HAP-1 (cell line): ENCODE results near the gene SERPING1.
A peak's percentile ranks its signal among the peaks of the same experiment; 100 is the strongest.

Experiments
- DNase-seq, 2 experiments: peaks; one replicate each; pipeline ENCODE4 v3.0.0-alpha.2; 2016 to 2020; ENCODE audit warnings: low spot score in 2 of 2
- H3K27me3 ChIP-seq: fragments of 250-450 bp; sonication (Bioruptor Pico); 2 replicates; pipeline ENCODE4 v1.5.1; 2020; ENCODE audit warnings: low read depth, mild to moderate bottlenecking, moderate library complexity
- H3K36me3 ChIP-seq: fragments of 250-450 bp; sonication (Bioruptor Pico); replicated peaks from 2 replicates; pipeline ENCODE4 v1.5.1; 2020; ENCODE audit warnings: mild to moderate bottlenecking
- H3K4me1 ChIP-seq: fragments of 250-450 bp; sonication (Bioruptor Pico); 2 replicates; pipeline ENCODE4 v1.5.1; 2020; ENCODE audit warnings: mild to moderate bottlenecking
- H3K4me3 ChIP-seq: fragments of 250-450 bp; sonication (Bioruptor Pico); 2 replicates; pipeline ENCODE4 v1.5.1; 2020; ENCODE audit warnings: mild to moderate bottlenecking, moderate library complexity
- H3K9me3 ChIP-seq: fragments of 250-450 bp; sonication (Bioruptor Pico); 2 replicates; pipeline ENCODE4 v1.5.1; 2020; ENCODE audit warnings: mild to moderate bottlenecking, moderate library complexity
- in situ Hi-C: fragments of 300-500 bp; cut with MboI; formaldehyde crosslinking; loops from 3 replicates; pipeline ENCODE4 v1.14.3; 2020; ENCODE audit warnings: low sequenced_read_pairs, inconsistent platforms, mixed read lengths

SERPING1 gene

GRCh38 chr11:57657194-57658022 lies 59.9 kb downstream of the SERPING1 start, which contains the start of gene CLP1:
Gene CLP1 (plus strand): TSS chr11:57657762. CDS start chr11:57659477, 1,715 bp downstream.
- H3K9me3 ChIP-seq = no peaks in the 10 kb centered on the region
- H3K4me1 ChIP-seq = peaks cover 14% of the 10 kb centered on the region
- in situ Hi-C loops = no loop called here
- no peaks in the 10 kb centered on the region for H3K27me3 ChIP-seq
- peak; percentile 97 to 99 for DNase-seq
- H3K4me3 ChIP-seq = peak within 1 kb of the TSS; percentile 57
- H3K36me3 ChIP-seq = peaks cover 22% of the 10 kb centered on the region

DNA sequence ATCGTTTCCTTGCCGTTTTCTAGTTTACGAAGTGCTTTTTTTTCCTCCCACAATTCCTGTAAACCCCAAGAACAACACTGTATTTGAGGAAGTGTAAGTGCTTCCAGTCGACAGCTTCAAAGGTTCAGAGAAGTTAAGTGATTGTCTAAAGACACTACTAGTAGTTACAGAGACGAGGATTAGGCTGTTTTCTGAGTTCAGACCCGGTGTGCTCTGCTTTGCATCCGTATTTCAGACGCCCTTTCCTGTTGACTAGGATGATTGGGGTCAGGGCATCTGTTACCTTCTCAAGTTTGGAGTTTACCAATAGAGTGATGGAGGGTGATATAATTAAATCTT lies 60.5 kb downstream of the SERPING1 start:
- in situ Hi-C loops = no loop called here

DNA sequence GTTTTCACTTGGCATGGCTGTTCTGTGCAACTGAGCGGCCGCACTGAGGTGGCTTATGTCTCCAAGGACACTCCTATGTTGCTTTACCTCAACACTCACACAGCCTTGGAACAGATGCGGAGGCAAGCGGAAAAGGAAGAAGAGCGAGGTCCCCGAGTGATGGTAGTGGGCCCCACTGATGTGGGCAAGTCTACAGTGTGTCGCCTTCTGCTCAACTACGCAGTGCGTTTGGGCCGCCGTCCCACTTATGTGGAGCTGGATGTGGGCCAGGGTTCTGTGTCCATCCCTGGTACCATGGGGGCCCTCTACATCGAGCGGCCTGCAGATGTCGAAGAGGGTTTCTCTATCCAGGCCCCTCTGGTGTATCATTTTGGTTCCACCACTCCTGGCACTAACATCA lies 62.2 kb downstream of the SERPING1 start:
- in situ Hi-C loops = loop anchor here (10.0 kb wide), 2 partner anchors 315 to 915 kb away; partner anchors contain the start of genes LPXN and ZFP91

More for the DNA sequence above, 60.5 kb downstream of the SERPING1 start:
- peak overlapping the region; percentile 57 for H3K4me3 ChIP-seq
- peaks cover 14% of the 10 kb centered on the region for H3K4me1 ChIP-seq
- H3K27me3 ChIP-seq = no peaks in the 10 kb centered on the region
- no peaks in the 10 kb centered on the region for H3K9me3 ChIP-seq
- peaks cover 22% of the 10 kb centered on the region for H3K36me3 ChIP-seq
- DNase-seq = no peak

DNA sequence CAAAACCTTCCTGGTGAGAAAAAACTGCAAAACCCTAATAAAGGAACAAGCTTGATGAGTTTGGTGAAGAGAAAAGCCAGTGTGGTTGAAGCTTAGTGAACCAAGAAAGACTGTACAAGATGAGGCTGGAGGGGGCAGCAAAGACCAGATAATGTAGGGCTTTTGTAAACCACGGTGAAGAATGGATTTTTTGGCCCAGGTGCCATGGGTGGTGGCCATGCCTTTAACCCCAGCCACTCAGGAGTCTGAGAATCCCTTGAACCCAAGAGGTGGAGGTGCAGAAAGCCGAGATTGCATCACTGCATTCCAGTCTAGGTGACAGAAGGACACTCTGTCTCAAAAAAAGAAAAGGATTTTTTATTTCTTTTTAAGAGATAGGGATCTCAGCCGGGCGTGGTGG lies 65.4 kb downstream of the SERPING1 start:
- Histone ChIP-seq H3K27me3 (no peaks in the 10 kb centered on the region), H3K4me3 (no peak overlapping the region), H3K9me3 (no peaks in the 10 kb centered on the region), H3K4me1 (peaks cover 5% of the 10 kb centered on the region; the same call in 1 of the 2 replicates), H3K36me3 (peaks cover 22% of the 10 kb centered on the region)
- in situ Hi-C loops = loop anchor here (10.0 kb wide), 2 partner anchors 318 to 912 kb away; partner anchors contain the start of genes LPXN and ZFP91
- no peak for DNase-seq

More for the DNA sequence above, 62.2 kb downstream of the SERPING1 start:
- no peak for DNase-seq
- H3K27me3 ChIP-seq = no peaks in the 10 kb centered on the region
- peaks cover 22% of the 10 kb centered on the region for H3K36me3 ChIP-seq
- H3K4me3 ChIP-seq = no peak overlapping the region
- H3K4me1 ChIP-seq = peaks cover 14% of the 10 kb centered on the region
- H3K9me3 ChIP-seq = no peaks in the 10 kb centered on the region

DNA sequence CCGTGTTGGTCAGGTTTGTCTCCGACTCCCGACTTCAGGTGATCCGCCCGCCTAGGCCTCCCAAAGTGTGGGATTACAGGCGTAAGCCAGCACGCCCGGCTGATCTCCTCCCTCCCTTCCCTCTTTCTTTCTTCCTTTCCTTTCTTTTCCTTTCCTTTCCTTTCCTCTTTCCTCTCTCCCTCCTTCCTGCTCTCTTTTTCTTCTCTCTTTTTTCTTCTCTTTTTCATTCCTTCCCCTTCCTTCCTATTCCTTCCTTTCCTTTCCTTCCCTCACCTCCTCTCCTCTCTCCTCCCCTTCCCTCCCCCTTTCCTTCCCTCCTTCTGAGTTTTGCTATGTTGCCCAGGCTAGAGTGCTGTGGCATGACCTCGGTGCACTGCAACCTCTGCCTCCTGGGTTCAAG lies 66.5 kb downstream of the SERPING1 start:
- Histone ChIP-seq H3K4me1 (peaks cover 2% of the 10 kb centered on the region; the same call in 1 of the 2 replicates), H3K36me3 (peaks cover 22% of the 10 kb centered on the region), H3K9me3 (no peaks in the 10 kb centered on the region), H3K4me3 (no peak overlapping the region), H3K27me3 (no peaks in the 10 kb centered on the region)
- in situ Hi-C loops = loop anchor here (10.0 kb wide), 2 partner anchors 319 to 911 kb away; partner anchors contain the start of genes LPXN and ZFP91
- no peak for DNase-seq
